ENCODE results near the gene HOXB5.

DNA sequence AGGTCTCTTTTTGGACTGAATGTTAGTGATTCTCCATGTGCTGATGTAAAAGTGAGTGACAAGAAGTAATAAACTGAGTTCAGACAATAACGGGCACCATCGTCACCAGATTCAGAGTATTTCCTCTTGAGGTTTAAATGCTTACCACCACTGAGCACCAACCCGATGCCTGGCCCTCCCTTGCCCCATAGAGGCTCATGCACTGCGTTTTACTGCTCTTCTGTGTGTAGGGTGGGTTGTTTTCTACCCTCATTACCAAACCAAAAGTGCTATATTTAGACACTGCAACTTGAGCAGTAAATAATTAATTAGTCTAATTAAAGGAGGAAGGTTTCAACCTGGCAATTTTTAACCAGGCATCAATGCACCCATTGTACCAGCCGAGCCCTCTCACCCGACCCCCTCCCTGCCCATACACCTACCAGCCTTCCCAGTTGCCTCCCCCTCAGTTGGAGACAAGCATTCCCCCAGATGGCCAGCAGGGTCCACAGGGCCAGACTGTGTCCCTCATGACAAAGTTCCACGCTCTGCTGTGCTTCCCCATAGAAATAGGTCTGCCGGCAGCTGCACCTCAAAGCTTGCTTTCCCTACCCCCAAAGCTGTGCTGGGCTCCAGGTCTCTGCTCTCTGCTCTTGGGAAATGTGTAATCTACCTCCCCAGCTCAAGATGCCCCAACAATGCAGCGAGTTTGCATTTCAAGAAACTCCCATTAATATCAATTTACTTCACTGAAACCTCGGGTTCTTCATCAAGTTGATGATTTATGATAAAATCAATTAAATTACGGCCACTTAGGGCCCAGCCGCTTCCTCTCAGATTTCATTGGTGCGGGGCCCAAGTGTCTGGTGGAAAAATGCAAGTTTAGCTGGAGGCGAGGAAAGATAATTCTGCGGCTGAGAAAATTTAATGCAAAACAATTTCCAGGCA is 31.4 kb downstream of the HOXB5 start:
- TF ChIP-seq POLR2AphosphoS5 (IDR thresholded peaks at IDR 0.05; ENCODE audit: low read depth, low read length) (no peak), SIN3A (IDR thresholded peaks at IDR 0.05; ENCODE audit: borderline replicate concordance, insufficient read depth, low read length) (no peak)

Measured in PFSK-1 (cell line).